Mucosa of descending colon (tissue), 3 donors: ENCODE results near the gene PRL. TPM values are rescaled to one million over a fixed set of nuclear protein-coding genes. Genes with fewer than 3 reads are reported as not detected.

Experiments used
- ATAC-seq: fragments of 200-7000 bp; cut with Tn5 transposase; one replicate; pipeline ENCODE4 v1.9.1; 2020; ENCODE audit warnings: mild to moderate bottlenecking, moderate library complexity
- DNase-seq, 3 donors: peaks; one replicate each; pipeline ENCODE4 v3.0.0-alpha.2; 2020
- H3K36me3 ChIP-seq: fragments of 200-600 bp; one replicate; pipeline ENCODE4 v1.8.0; 2021; ENCODE audit warnings: low read depth, mild to moderate bottlenecking
- H3K4me1 ChIP-seq: fragments of 200-600 bp; one replicate; pipeline ENCODE4 v1.8.0; 2021; ENCODE audit warnings: low read depth, mild to moderate bottlenecking
- H3K4me3 ChIP-seq: fragments of 200-600 bp; one replicate; pipeline ENCODE4 v1.8.0; 2021; ENCODE audit warnings: mild to moderate bottlenecking
- H3K9me3 ChIP-seq: fragments of 200-600 bp; one replicate; pipeline ENCODE4 v1.8.0; 2021; ENCODE audit warnings: mild to moderate bottlenecking
- CTCF ChIP-seq: fragments of 200-600 bp; IDR thresholded peaks from one replicate; pipeline ENCODE4 v1.8.0; 2022; ENCODE audit warnings: antibody characterized with exemption, mild to moderate bottlenecking
- intact Hi-C, 2 donors: fragments of 100-400 bp; cut with DNase I in 1 of 2; cut with micrococcal nuclease in 1 of 2; formaldehyde crosslinking; loops; one replicate each; pipeline versions ENCODE4 v1.11.0 to v1.11.1; 2022; cut with DNase I, micrococcal nuclease
- long read RNA-seq, 2 donors: library from polyadenylated mRNA; unstranded; transcript quantifications; one replicate each; pipeline ENCODE4 v2.0.0, GENCODE V29; 2019 to 2021
- total RNA-seq, 3 donors: library from RNA; stranded (reverse); fragmentation: NEBNext Ultra II Directional in 2 of 3; extraction: Animal tissue kit (Norgen Biotek cat#: 25700) in 2 of 3; gene quantifications; one replicate each; pipeline versions ENCODE4 v1.2.1 to v1.2.4, GENCODE V29; 2021 to 2023
- donor health status: DM: no; HTN: no; CAD: no; lungs with moderate emphysema.
- donor health status: DM: no; HTN: no; CAD: no.
- donor health status: DM: no; HTN: yes; CAD: no.

Gene PRL
- not detected for total RNA-seq
- long read RNA-seq, donor 1 = 0 reads
- long read RNA-seq, donor 2 = 0 reads

DNA sequence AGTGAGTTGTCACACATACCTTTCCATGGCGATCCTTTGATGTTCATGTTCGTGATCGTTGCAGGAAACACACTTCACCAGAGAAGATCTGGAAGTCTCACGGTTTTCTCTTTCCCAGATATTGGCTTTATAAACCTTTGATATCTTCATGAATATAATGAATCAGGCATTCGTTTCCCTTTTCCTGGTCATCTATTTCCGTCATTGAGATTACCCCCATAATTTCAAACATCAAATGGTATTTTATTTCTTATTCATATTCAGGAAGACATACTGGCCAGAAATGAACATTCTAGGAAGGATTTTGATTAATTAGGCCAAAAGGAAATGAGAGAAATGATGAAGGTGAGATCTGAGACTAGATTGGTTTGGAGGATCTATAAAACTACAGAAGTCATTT lies at the start of gene PRL:
TSS of gene PRL (minus strand) at position 101 of the 400 bp plus-strand sequence. CDS start at position 47, 54 bp downstream.
- intact Hi-C loops = no loop called here

DNA sequence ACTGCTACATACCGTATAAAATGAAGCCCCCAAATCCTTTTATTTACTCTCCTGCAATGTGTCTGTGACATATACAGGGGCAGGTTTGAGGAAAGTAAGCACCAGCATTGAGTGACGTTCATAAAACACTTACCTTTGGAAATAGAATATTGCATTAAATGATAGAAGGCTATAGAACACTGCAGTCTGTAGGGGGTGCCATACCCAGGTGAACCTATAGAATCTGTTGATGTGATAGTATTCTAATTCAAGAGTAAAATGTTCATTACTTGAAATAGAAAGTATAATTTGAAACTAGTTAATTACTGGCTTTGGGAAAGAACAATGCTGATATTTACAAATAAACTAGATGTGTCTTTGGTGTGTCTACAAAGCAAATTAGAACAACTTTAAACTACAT lies 47.0 kb upstream of the PRL start:
- TF ChIP-seq CTCF = no peak
- no peaks in the 10 kb centered on the region for H3K9me3 ChIP-seq
- intact Hi-C loops = no loop called here
- no peak overlapping the region for H3K4me3 ChIP-seq
- ATAC-seq (no peak), DNase-seq (peak in 1 of 3 donors; percentile 11)
- H3K4me1 ChIP-seq = no peaks in the 10 kb centered on the region
- no peaks in the 10 kb centered on the region for H3K36me3 ChIP-seq

More for the DNA sequence above, at the start of gene PRL:
- no peaks in the 10 kb centered on the region for H3K9me3 ChIP-seq
- no peak for ATAC-seq
- TF ChIP-seq CTCF = no peak
- no peaks in the 10 kb centered on the region for H3K4me1 ChIP-seq
- no peak within 1 kb of the TSS for H3K4me3 ChIP-seq
- no peaks in the 10 kb centered on the region for H3K36me3 ChIP-seq
- no peak for DNase-seq

GRCh38 chr6:22334778-22335177 lies 37.9 kb upstream of the PRL start:
- H3K4me1 ChIP-seq = no peaks in the 10 kb centered on the region
- intact Hi-C loops = no loop called here
- ATAC-seq = no peak
- H3K36me3 ChIP-seq = no peaks in the 10 kb centered on the region
- H3K9me3 ChIP-seq = no peaks in the 10 kb centered on the region
- no peak overlapping the region for H3K4me3 ChIP-seq
- no peak for TF ChIP-seq CTCF
- no peak for DNase-seq

GRCh38 chr6:22333802-22334201 lies 37.0 kb upstream of the PRL start:
- no peaks in the 10 kb centered on the region for H3K4me1 ChIP-seq
- DNase-seq = no peak
- TF ChIP-seq CTCF = no peak
- no peaks in the 10 kb centered on the region for H3K9me3 ChIP-seq
- intact Hi-C loops = no loop called here
- ATAC-seq = no peak
- no peaks in the 10 kb centered on the region for H3K36me3 ChIP-seq
- H3K4me3 ChIP-seq = no peak overlapping the region

- intact Hi-C loops = no loop called here
- Histone ChIP-seq H3K36me3 (no peaks in the 10 kb centered on the region), H3K4me1 (no peaks in the 10 kb centered on the region), H3K4me3 (no peak overlapping the region), H3K9me3 (no peaks in the 10 kb centered on the region)
- no peak for TF ChIP-seq CTCF
- DNase-seq (no peak), ATAC-seq (no peak)
Observed at GRCh38 chr6:22332711-22333110, 35.9 kb upstream of the PRL start.

DNA sequence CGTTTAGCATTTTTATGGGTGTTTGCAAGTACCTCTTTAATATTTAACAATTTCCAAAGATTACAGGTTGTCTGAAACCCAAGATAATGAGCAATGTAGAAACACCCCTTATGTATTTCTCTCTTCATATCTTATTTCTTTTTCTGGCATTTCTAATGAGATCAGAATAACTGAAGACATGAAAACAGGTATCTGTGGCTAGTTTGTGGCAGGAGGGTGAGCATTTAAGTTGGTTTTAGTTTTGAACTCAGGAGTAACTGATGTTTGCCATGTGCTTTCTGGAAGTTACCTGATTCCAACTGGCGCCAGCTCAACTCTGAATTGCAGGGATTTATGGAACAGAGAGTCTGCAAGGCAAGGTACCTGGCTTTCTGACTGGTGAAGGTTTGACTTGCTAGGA lies 35.4 kb upstream of the PRL start:
- Histone ChIP-seq H3K4me3 (no peak overlapping the region), H3K36me3 (no peaks in the 10 kb centered on the region), H3K4me1 (no peaks in the 10 kb centered on the region), H3K9me3 (no peaks in the 10 kb centered on the region)
- ATAC-seq (no peak), DNase-seq (no peak)
- intact Hi-C loops = no loop called here
- no peak for TF ChIP-seq CTCF
